ENCODE measurements around the gene C9orf50. TPM values are rescaled to one million over a fixed set of nuclear protein-coding genes. Genes with fewer than 3 reads are reported as not detected.

C9orf50 gene
- total and polyA plus RNA-seq, 2 experiments from 2014 or later: not detected

GRCh38 chr9:129572052-129572425 is 48.9 kb downstream of the C9orf50 start (continued):
- no peak for TF ChIP-seq REST (IDR thresholded peaks at IDR 0.05; ENCODE audit: unreplicated experiment)
- TF ChIP-seq CTCF (conservative IDR thresholded peaks at IDR 0.05; ENCODE audit: low read depth in 2 of 2): no peak
- no peak for TF ChIP-seq ZNF114 (CRISPR knock-in tag; IDR thresholded peaks at IDR 0.05)
- TF ChIP-seq ETS1 (IDR thresholded peaks at IDR 0.05): no peak

GRCh38 chr9:129571298-129572051 is 49.4 kb downstream of the C9orf50 start:
- Mint-ChIP-seq H3K27me3 (ENCODE audit: insufficient read depth, low read depth, poor library complexity) (peaks cover 34% of the 10 kb centered on the region), H3K36me3 (ENCODE audit: low read depth) (peaks cover 3% of the 10 kb centered on the region; the same call in 1 of the 3 replicates), H3K4me3 (no peak overlapping the region; the same call in 2 of the 3 replicates), H3K4me1 (peaks cover 24% of the 10 kb centered on the region), H3K9me3 (peaks cover 8% of the 10 kb centered on the region; the same call in 2 of the 3 replicates), H3K27ac (0 out of 2 replicates have a peak overlapping the region, but pooled peaks have one; percentile 62)
- Histone ChIP-seq H3K27ac (ENCODE audit: low read depth) (no peak overlapping the region), H3K4me2 (0 out of 2 replicates have a peak overlapping the region, but pooled peaks have one; percentile 43), H3K79me2 (replicated peaks; ENCODE audit: insufficient read depth) (no peaks in the 10 kb centered on the region), H3F3A (replicated peaks; ENCODE audit: low read depth) (no peaks in the 10 kb centered on the region), H4K20me1 (replicated peaks; ENCODE audit: insufficient read depth) (no peaks in the 10 kb centered on the region), H3K36me3 (ENCODE audit: insufficient read depth) (no peaks in the 10 kb centered on the region), H3K4me3 (no peak overlapping the region), H3K9me2 (ENCODE audit: insufficient read depth) (no peaks in the 10 kb centered on the region), H2AFZ (no peak overlapping the region), H3K4me1 (ENCODE audit: insufficient read depth) (peaks cover 15% of the 10 kb centered on the region), H3K27me3 (ENCODE audit: insufficient read depth) (peaks cover 21% of the 10 kb centered on the region)
- no peak for ATAC-seq
- DNase-seq (ENCODE audit: low spot score): no peak
- TF ChIP-seq POLR2AphosphoS5 (IDR thresholded peaks at IDR 0.05; ENCODE audit: low read depth) (no peak), NANOG (IDR thresholded peaks at IDR 0.05; ENCODE audit: borderline replicate concordance) (no peak), CTCF (conservative IDR thresholded peaks at IDR 0.05; ENCODE audit: low read depth in 2 of 2) (no peak), EZH2phosphoT487 (IDR thresholded peaks at IDR 0.05; ENCODE audit: unreplicated experiment) (no peak), CREB1 (CRISPR knock-in tag; IDR thresholded peaks at IDR 0.05; ENCODE audit: low read depth) (no peak), STAT1 (IDR thresholded peaks at IDR 0.05; ENCODE audit: unreplicated experiment) (no peak), ZNF114 (CRISPR knock-in tag; IDR thresholded peaks at IDR 0.05) (no peak), JUNB (IDR thresholded peaks at IDR 0.05; ENCODE audit: unreplicated experiment) (no peak), REST (IDR thresholded peaks at IDR 0.05; ENCODE audit: unreplicated experiment) (no peak), EZH2 (IDR thresholded peaks at IDR 0.05; ENCODE audit: low read depth, unreplicated experiment) (no peak)

All from GM23338 (cell line).